Prostate gland (tissue), 2 donors: ENCODE data around the gene PTK7.

Experiments used
- POLR2A ChIP-seq: fragments of 450-650 bp; IDR thresholded peaks from one replicate; pipeline ENCODE4 v1.6.1; 2016; ENCODE audit warnings: antibody characterized with exemption, mild to moderate bottlenecking
- POLR2AphosphoS5 ChIP-seq: sonication (generic); formaldehyde crosslinking; IDR thresholded peaks from one replicate; pipeline ENCODE4 v1.6.1; 2017; ENCODE audit warnings: antibody characterized with exemption
- TF ChIP-seq, protein P1 (sequence below), 4 experiments: fragments of 200-600 bp in 2 of 4; fragments of 450-650 bp in 2 of 4; sonication (generic) in 2 of 4; IDR thresholded peaks; 1 replicate in 3 of 4; 2 replicates in 1 of 4; pipeline ENCODE4 v1.5.1; 2016 to 2019; ENCODE audit warnings: antibody characterized with exemption in 4 of 4, mild to moderate bottlenecking in 2 of 4, moderate library complexity in 2 of 4

DNA sequence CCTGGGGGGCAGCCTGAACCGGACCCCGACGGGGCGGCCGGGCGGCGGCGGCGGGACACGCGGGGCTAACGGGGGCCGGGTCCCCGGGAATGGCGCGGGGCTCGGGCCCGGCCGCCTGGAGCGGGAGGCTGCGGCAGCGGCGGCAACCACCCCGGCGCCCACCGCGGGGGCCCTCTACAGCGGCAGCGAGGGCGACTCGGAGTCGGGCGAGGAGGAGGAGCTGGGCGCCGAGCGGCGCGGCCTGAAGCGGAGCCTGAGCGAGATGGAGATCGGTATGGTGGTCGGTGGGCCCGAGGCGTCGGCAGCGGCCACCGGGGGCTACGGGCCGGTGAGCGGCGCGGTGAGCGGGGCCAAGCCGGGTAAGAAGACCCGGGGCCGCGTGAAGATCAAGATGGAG lies 95.6 kb downstream of the PTK7 start:
- TF ChIP-seq, protein P1, sequence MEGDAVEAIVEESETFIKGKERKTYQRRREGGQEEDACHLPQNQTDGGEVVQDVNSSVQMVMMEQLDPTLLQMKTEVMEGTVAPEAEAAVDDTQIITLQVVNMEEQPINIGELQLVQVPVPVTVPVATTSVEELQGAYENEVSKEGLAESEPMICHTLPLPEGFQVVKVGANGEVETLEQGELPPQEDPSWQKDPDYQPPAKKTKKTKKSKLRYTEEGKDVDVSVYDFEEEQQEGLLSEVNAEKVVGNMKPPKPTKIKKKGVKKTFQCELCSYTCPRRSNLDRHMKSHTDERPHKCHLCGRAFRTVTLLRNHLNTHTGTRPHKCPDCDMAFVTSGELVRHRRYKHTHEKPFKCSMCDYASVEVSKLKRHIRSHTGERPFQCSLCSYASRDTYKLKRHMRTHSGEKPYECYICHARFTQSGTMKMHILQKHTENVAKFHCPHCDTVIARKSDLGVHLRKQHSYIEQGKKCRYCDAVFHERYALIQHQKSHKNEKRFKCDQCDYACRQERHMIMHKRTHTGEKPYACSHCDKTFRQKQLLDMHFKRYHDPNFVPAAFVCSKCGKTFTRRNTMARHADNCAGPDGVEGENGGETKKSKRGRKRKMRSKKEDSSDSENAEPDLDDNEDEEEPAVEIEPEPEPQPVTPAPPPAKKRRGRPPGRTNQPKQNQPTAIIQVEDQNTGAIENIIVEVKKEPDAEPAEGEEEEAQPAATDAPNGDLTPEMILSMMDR (IDR thresholded peaks at IDR 0.05) = no peak
- TF ChIP-seq POLR2A = no peak
- TF ChIP-seq POLR2AphosphoS5 = no peak
